Endothelial cell of umbilical vein (primary cell): ENCODE results near the gene MEF2A. TPM values are rescaled to one million over a fixed set of nuclear protein-coding genes. Genes with fewer than 3 reads are reported as not detected.
"Not testable (repeated sequence)": the region's sequence is repeated elsewhere in the genome, so short reads cannot be mapped to it uniquely, and the experiment has no call there.

ENCODE experiments used
- BruUV-seq: library from RNA; stranded (reverse); fragments of 400-500 nt; replicated peaks from 2 replicates; lab custom pipeline; 2021; lab: Mats Ljungman, UMichigan
- CTCF ChIA-PET: fragments of 300-600, 350-600 bp; sonication (Branson Sonifier 250); formaldehyde crosslinking; loops from one replicate; lab custom pipeline; 2021; ENCODE audit warnings: antibody characterized with exemption, inconsistent platforms; lab: Charles Lee
- POLR2A ChIA-PET: fragments of 300-600, 350-600 bp; sonication (Branson Sonifier 250); formaldehyde crosslinking; loops from one replicate; lab custom pipeline; 2021; ENCODE audit warnings: antibody characterized with exemption, inconsistent platforms; lab: Charles Lee
- DNase-seq: peaks from one replicate; pipeline ENCODE4 v3.0.0-alpha.2; 2011; ENCODE audit warnings: low read depth, low spot score
- FAIRE-seq: peaks from 2 replicates; lab custom pipeline; 2011; peaks lifted over from hg19 to GRCh38; lab: Jason Lieb, UNC
- H2AFZ ChIP-seq: 2 replicates; pipeline ENCODE4 v1.6.0; 2012; ENCODE audit warnings: low read depth, low read length, control low read depth, inconsistent platforms
- H3K27ac ChIP-seq: 2 replicates; pipeline ENCODE4 v1.5.1; 2011; ENCODE audit warnings: low read depth, mild to moderate bottlenecking, control low read depth, low read length, moderate library complexity; ENCODE audit not compliant: insufficient read depth
- H3K27me3 ChIP-seq, 2 experiments: 2 replicates each; pipeline versions ENCODE4 v1.6.0 to v1.6.1; 2011; ENCODE audit warnings: low read length in 2 of 2, mixed read lengths in 1 of 2; ENCODE audit not compliant: control insufficient read depth in 2 of 2, insufficient read depth in 2 of 2
- H3K36me3 ChIP-seq, 2 experiments: 2 replicates in 1 of 2; 3 replicates in 1 of 2; pipeline ENCODE4 v1.5.1; 2011; ENCODE audit warnings: low read length in 2 of 2, mild to moderate bottlenecking in 1 of 2, moderate library complexity in 1 of 2; ENCODE audit not compliant: control insufficient read depth in 2 of 2, insufficient read depth in 2 of 2; ENCODE audit errors: extremely low read depth in 1 of 2
- H3K4me1 ChIP-seq: 3 replicates; pipeline ENCODE4 v1.5.1; 2011; ENCODE audit warnings: mild to moderate bottlenecking, low read length; ENCODE audit not compliant: control insufficient read depth, insufficient read depth; ENCODE audit errors: extremely low read depth
- H3K4me2 ChIP-seq: 2 replicates; pipeline ENCODE4 v1.6.1; 2011; ENCODE audit warnings: low read length, control low read depth, mixed read lengths; ENCODE audit not compliant: insufficient read depth
- H3K4me3 ChIP-seq, 3 experiments: fragments of 200-600 bp in 1 of 3; sonication (generic), shearing (Covaris generic) in 1 of 3; replicated peaks in 1 of 3; 2 replicates each; pipeline ENCODE4 v1.5.1; 2011 to 2016; ENCODE audit warnings: control low read depth in 3 of 3, low read length in 3 of 3, mild to moderate bottlenecking in 2 of 3, inconsistent platforms in 1 of 3, low read depth in 1 of 3, moderate library complexity in 1 of 3; ENCODE audit not compliant: insufficient read depth in 1 of 3
- H3K79me2 ChIP-seq: 2 replicates; pipeline ENCODE4 v1.6.0; 2012; ENCODE audit warnings: low read length, inconsistent platforms; ENCODE audit not compliant: control insufficient read depth, insufficient read depth
- H3K9ac ChIP-seq: replicated peaks from 2 replicates; pipeline ENCODE3; 2011; ENCODE audit warnings: low read length, control low read depth; ENCODE audit not compliant: insufficient read depth; ENCODE audit errors: extremely low read depth
- H3K9me1 ChIP-seq: replicated peaks from 3 replicates; pipeline ENCODE4 v1.6.0; 2011; ENCODE audit warnings: mild to moderate bottlenecking, low read length; ENCODE audit not compliant: control insufficient read depth, insufficient read depth; ENCODE audit errors: extremely low read depth
- H3K9me3 ChIP-seq: replicated peaks from 2 replicates; pipeline ENCODE4 v1.5.1; 2012; ENCODE audit warnings: low read length, inconsistent platforms; ENCODE audit not compliant: control insufficient read depth, insufficient read depth
- H4K20me1 ChIP-seq: replicated peaks from 2 replicates; pipeline ENCODE3; 2011; ENCODE audit warnings: mild to moderate bottlenecking, low read length; ENCODE audit not compliant: control insufficient read depth, insufficient read depth; ENCODE audit errors: extremely low read depth
- FOS ChIP-seq: IDR thresholded peaks from 2 replicates; pipeline ENCODE4 v1.6.1; 2011; ENCODE audit warnings: mild to moderate bottlenecking, low read length, moderate library complexity, borderline replicate concordance; ENCODE audit not compliant: insufficient read depth
- dilution Hi-C: fragments of 300-500 bp; cut with MboI; formaldehyde crosslinking; loops from one replicate; pipeline ENCODE4 v1.15.0; 2019; ENCODE audit warnings: low sequenced_read_pairs; ENCODE audit not compliant: extremely low pct_ligation_motif_present
- intact Hi-C: fragments of 100-400 bp; cut with micrococcal nuclease; formaldehyde crosslinking; loops from one replicate; pipeline ENCODE4 v1.10.0; 2022
- polyA plus RNA-seq, 4 experiments: library from polyadenylated mRNA; depleted of rRNA in 3 of 4; stranded (reverse) in 3 of 4; unstranded in 1 of 4; fragments of >200 nt; gene quantifications; 2 replicates each; pipeline versions ENCODE4 v1.2.1 to v1.2.3, GENCODE V29; 2011 to 2012; ENCODE audit warnings: missing spikeins in 1 of 4
- total RNA-seq: library from RNA; stranded (reverse); gene quantifications from 2 replicates; pipeline ENCODE4 v1.2.3, GENCODE V29; 2021

MEF2A gene
- total and polyA plus RNA-seq, 2 donors (not counting 3 experiments of a cell fraction or from before 2014, with no cell fraction given) = 38.0 to 45.3 TPM

DNA sequence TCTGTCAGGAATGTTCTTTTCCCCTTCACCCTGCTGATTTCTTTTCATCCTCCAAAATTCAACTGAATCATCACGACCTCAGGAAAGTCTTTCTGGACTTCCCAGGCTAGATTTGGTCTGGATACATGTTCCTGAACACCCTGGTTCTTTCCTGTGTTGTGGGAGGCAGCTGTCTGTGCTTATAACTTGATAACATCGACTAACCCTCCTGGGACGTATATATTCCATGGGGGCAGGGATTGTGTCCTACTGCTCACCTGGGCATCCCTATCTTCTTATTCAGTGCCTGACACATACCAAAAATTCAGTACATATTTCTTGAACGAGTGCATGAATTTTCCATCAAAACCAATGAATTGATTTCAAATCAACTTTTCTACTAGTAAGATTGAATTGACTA is 47.6 kb upstream of the MEF2A start:
- FAIRE-seq = no peak
- Histone ChIP-seq H3K4me3 (no peak overlapping the region), H3K4me1 (no peaks in the 10 kb centered on the region), H3K27me3 (no peaks in the 10 kb centered on the region), H3K9me3 (no peaks in the 10 kb centered on the region), H2AFZ (no peak overlapping the region), H3K9me1 (no peaks in the 10 kb centered on the region), H3K4me2 (no peak overlapping the region), H3K9ac (no peak overlapping the region), H3K36me3 (no peaks in the 10 kb centered on the region), H4K20me1 (no peaks in the 10 kb centered on the region), H3K79me2 (no peaks in the 10 kb centered on the region), H3K27ac (no peak overlapping the region)
- POLR2A ChIA-PET = no interaction called here
- intact Hi-C loops (no loop called here), dilution Hi-C loops (no loop called here)
- BruUV-seq = no TSS peak
- CTCF ChIA-PET = no interaction called here
- TF ChIP-seq FOS = no peak
- no peak for DNase-seq

- H3K9me1 ChIP-seq, dilution Hi-C loops, POLR2A ChIA-PET, H3K4me2 ChIP-seq, intact Hi-C loops, H3K27me3 ChIP-seq, H3K36me3 ChIP-seq, FAIRE-seq, DNase-seq, H3K9ac ChIP-seq, H4K20me1 ChIP-seq, H3K9me3 ChIP-seq, H2AFZ ChIP-seq, H3K79me2 ChIP-seq, BruUV-seq, H3K27ac ChIP-seq, H3K4me1 ChIP-seq, H3K4me3 ChIP-seq: not testable (repeated sequence)
- CTCF ChIA-PET = interaction anchor here (1.3 kb wide), 1 partner anchor 184 kb away, joined by 3 read pairs; no protein-coding TSS in a partner anchor
Measured at GRCh38 chr15:99519366-99519765, 46.4 kb upstream of the MEF2A start.
